Uterus (tissue), 4 donors: ENCODE data around the gene SNX13. TPM values are rescaled to one million over a fixed set of nuclear protein-coding genes. Genes with fewer than 3 reads are reported as not detected.
A peak's percentile ranks its signal among the peaks of the same experiment; 100 is the strongest.

ENCODE experiments used
- DNase-seq, 2 donors: peaks; one replicate each; pipeline ENCODE4 v3.0.0-alpha.2; 2019 to 2020
- H3K27ac ChIP-seq, 2 donors: fragments of 200-600 bp; sonication (generic); 1 replicate in 1 of 2; 2 replicates in 1 of 2; pipeline ENCODE4 v1.5.1; 2016 to 2018
- H3K27me3 ChIP-seq, 2 donors: fragments of 200-600 bp; sonication (generic); one replicate each; pipeline ENCODE4 v1.5.1; 2018 to 2019; ENCODE audit warnings: control low read depth in 1 of 2
- H3K36me3 ChIP-seq, 2 donors: fragments of 200-600 bp; sonication (generic); one replicate each; pipeline ENCODE4 v1.5.1; 2019; ENCODE audit warnings: control low read depth in 1 of 2
- H3K4me1 ChIP-seq, 2 donors: fragments of 200-600 bp; sonication (generic); one replicate each; pipeline ENCODE4 v1.5.1; 2018 to 2019; ENCODE audit warnings: control low read depth in 1 of 2
- H3K4me3 ChIP-seq, 2 donors: fragments of 200-600 bp; sonication (generic); 1 replicate in 1 of 2; 2 replicates in 1 of 2; pipeline ENCODE4 v1.5.1; 2018 to 2019; ENCODE audit warnings: mild to moderate bottlenecking in 1 of 2
- H3K9me3 ChIP-seq, 2 donors: fragments of 200-600 bp; sonication (generic); one replicate each; pipeline ENCODE4 v1.5.1; 2019; ENCODE audit warnings: control low read depth in 1 of 2
- CTCF ChIP-seq, 4 experiments: fragments of 200-600 bp in 2 of 4; fragments of 450-650 bp in 2 of 4; sonication (generic) in 2 of 4; IDR thresholded peaks; one replicate each; pipeline ENCODE4 v1.5.1; 2016 to 2019; ENCODE audit warnings: antibody characterized with exemption in 4 of 4, mild to moderate bottlenecking in 2 of 4, moderate library complexity in 1 of 4
- POLR2A ChIP-seq, 2 donors: fragments of 450-650 bp; IDR thresholded peaks; one replicate each; pipeline ENCODE4 v1.6.1; 2016; ENCODE audit warnings: antibody characterized with exemption in 2 of 2, mild to moderate bottlenecking in 1 of 2, moderate library complexity in 1 of 2
- intact Hi-C: fragments of 100-400 bp; cut with DNase I; formaldehyde crosslinking; loops from one replicate; pipeline ENCODE4 v1.15.1; 2023; ENCODE audit warnings: low total_unique reads
- total RNA-seq, 4 donors: library from RNA; depleted of rRNA in 3 of 4; stranded (reverse); fragments of >200 nt in 3 of 4; gene quantifications; one replicate each; pipeline versions ENCODE4 v1.1.0 to v1.2.4, GENCODE V29; 2014 to 2023
- donor health status: DM: yes; HTN: yes; CAD: no.

SNX13 gene
- total RNA-seq, 4 donors from 2014 or later: 26.9 to 222 (median 91.2) TPM

- H3K36me3 ChIP-seq: no peaks in the 10 kb centered on the region
- H3K9me3 ChIP-seq: no peaks in the 10 kb centered on the region
- no peak for DNase-seq
- no peak overlapping the region for H3K27ac ChIP-seq
- H3K27me3 ChIP-seq: no peaks in the 10 kb centered on the region
- no peaks in the 10 kb centered on the region for H3K4me1 ChIP-seq
- no peak for TF ChIP-seq CTCF (IDR thresholded peaks at IDR 0.05)
- TF ChIP-seq POLR2A (IDR thresholded peaks at IDR 0.05): no peak
- intact Hi-C loops: no loop called here
- no peak overlapping the region for H3K4me3 ChIP-seq
Measured at GRCh38 chr7:17772581-17773288, 167.6 kb downstream of the SNX13 start.

GRCh38 chr7:17771901-17772408 is 168.3 kb downstream of the SNX13 start:
- Histone ChIP-seq H3K4me1 (no peaks in the 10 kb centered on the region), H3K27ac (no peak overlapping the region), H3K27me3 (no peaks in the 10 kb centered on the region), H3K9me3 (no peaks in the 10 kb centered on the region), H3K36me3 (no peaks in the 10 kb centered on the region), H3K4me3 (no peak overlapping the region)
- TF ChIP-seq CTCF (IDR thresholded peaks at IDR 0.05): no peak
- TF ChIP-seq POLR2A (IDR thresholded peaks at IDR 0.05): no peak
- DNase-seq: no peak
- intact Hi-C loops: no loop called here

- intact Hi-C loops: no loop called here
Measured at GRCh38 chr7:17770710-17771375, 169.5 kb downstream of the SNX13 start.

GRCh38 chr7:17769918-17770317 is 170.4 kb downstream of the SNX13 start:
- intact Hi-C loops: no loop called here
- DNase-seq: peak; percentile 31 to 38
- H3K27me3 ChIP-seq: no peaks in the 10 kb centered on the region
- TF ChIP-seq POLR2A (IDR thresholded peaks at IDR 0.05) (no peak), CTCF (IDR thresholded peaks at IDR 0.05) (peak; percentile 41 to 61 (median 50))
- no peaks in the 10 kb centered on the region for H3K36me3 ChIP-seq
- no peak overlapping the region for H3K27ac ChIP-seq
- no peaks in the 10 kb centered on the region for H3K9me3 ChIP-seq
- H3K4me1 ChIP-seq: no peaks in the 10 kb centered on the region
- no peak overlapping the region for H3K4me3 ChIP-seq

More at GRCh38 chr7:17770710-17771375, 169.5 kb downstream of the SNX13 start:
- Histone ChIP-seq H3K36me3 (no peaks in the 10 kb centered on the region), H3K4me1 (no peaks in the 10 kb centered on the region), H3K27me3 (no peaks in the 10 kb centered on the region), H3K4me3 (no peak overlapping the region), H3K9me3 (no peaks in the 10 kb centered on the region), H3K27ac (no peak overlapping the region)
- no peak for DNase-seq
- no peak for TF ChIP-seq POLR2A (IDR thresholded peaks at IDR 0.05)
- TF ChIP-seq CTCF (IDR thresholded peaks at IDR 0.05): no peak

- DNase-seq: no peak
- Histone ChIP-seq H3K27ac (no peak overlapping the region), H3K4me3 (no peak overlapping the region), H3K4me1 (no peaks in the 10 kb centered on the region), H3K27me3 (no peaks in the 10 kb centered on the region), H3K9me3 (no peaks in the 10 kb centered on the region), H3K36me3 (no peaks in the 10 kb centered on the region)
- intact Hi-C loops: no loop called here
- TF ChIP-seq CTCF (IDR thresholded peaks at IDR 0.05) (no peak), POLR2A (IDR thresholded peaks at IDR 0.05) (no peak)
Measured at GRCh38 chr7:17758008-17758407, 182.3 kb downstream of the SNX13 start.
